Vagina (tissue), 2 donors: ENCODE results near the gene TNFSF9. TPM values are rescaled to one million over a fixed set of nuclear protein-coding genes. Genes with fewer than 3 reads are reported as not detected.

Source experiments
- DNase-seq, 2 donors: peaks; one replicate each; pipeline ENCODE4 v3.0.0-alpha.2; 2017; ENCODE audit errors: extremely low spot score in 2 of 2
- H3K27ac ChIP-seq: fragments of 200-600 bp; sonication (generic); one replicate; pipeline ENCODE4 v1.5.1; 2019
- H3K27me3 ChIP-seq: fragments of 200-600 bp; sonication (generic); one replicate; pipeline ENCODE4 v1.5.1; 2019
- H3K36me3 ChIP-seq, 2 donors: fragments of 200-600 bp; sonication (generic); one replicate each; pipeline ENCODE4 v1.5.1; 2017 to 2019
- H3K4me1 ChIP-seq: fragments of 200-600 bp; sonication (generic); one replicate; pipeline ENCODE4 v1.5.1; 2019
- H3K4me3 ChIP-seq, 2 donors: fragments of 200-600 bp; sonication (generic); 1 replicate in 1 of 2; 2 replicates in 1 of 2; pipeline ENCODE4 v1.5.1; 2016 to 2019
- H3K9me3 ChIP-seq: fragments of 200-600 bp; sonication (generic); one replicate; pipeline ENCODE4 v1.5.1; 2019
- POLR2A ChIP-seq, 2 donors: fragments of 450-650 bp; IDR thresholded peaks; one replicate each; pipeline ENCODE4 v1.6.1; 2017; ENCODE audit warnings: antibody characterized with exemption in 2 of 2, mild to moderate bottlenecking in 2 of 2, moderate library complexity in 2 of 2
- POLR2AphosphoS5 ChIP-seq, 2 donors: sonication (generic); formaldehyde crosslinking; IDR thresholded peaks; one replicate each; pipeline ENCODE4 v1.9.0; 2017; ENCODE audit warnings: antibody characterized with exemption in 2 of 2, mild to moderate bottlenecking in 2 of 2, low read depth in 1 of 2; ENCODE audit not compliant: insufficient read depth in 1 of 2
- intact Hi-C: fragments of 100-400 bp; cut with DNase I; formaldehyde crosslinking; loops from one replicate; pipeline ENCODE4 v1.15.1; 2023
- total RNA-seq: library from RNA; depleted of rRNA; stranded (reverse); fragments of >200 nt; gene quantifications from one replicate; pipeline ENCODE4 v1.2.3, GENCODE V29; 2016
- TF ChIP-seq, protein P1 (sequence below), 3 experiments: fragments of 450-650 bp in 2 of 3; fragments of 200-600 bp in 1 of 3; sonication (generic) in 1 of 3; IDR thresholded peaks; one replicate each; pipeline ENCODE4 v1.5.1; 2017 to 2019; ENCODE audit warnings: antibody characterized with exemption in 3 of 3, mild to moderate bottlenecking in 2 of 3, moderate library complexity in 2 of 3

Gene TNFSF9
- total RNA-seq, 1 donor from 2014 or later: 7.9 TPM

DNA sequence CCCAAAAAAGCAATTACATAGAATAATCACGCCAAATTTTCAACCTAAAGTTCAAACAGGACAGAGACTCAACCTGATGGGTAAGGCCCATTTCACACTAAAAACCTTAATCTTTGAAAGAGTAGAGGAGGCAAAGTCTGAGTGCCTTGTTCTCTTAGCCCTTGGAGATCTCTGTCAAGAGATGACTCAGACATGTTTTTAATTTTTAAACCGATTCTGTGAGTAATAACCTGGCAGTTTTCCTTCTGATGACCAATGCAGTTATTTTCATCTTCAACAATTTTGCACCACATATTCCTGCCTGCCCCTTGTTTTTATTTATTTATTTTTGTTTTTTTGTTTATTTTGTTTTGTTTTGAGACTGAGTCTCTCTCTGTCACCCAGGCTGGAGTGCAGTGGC is 11.5 kb upstream of the TNFSF9 start:
- Histone ChIP-seq H3K27me3 (no peaks in the 10 kb centered on the region), H3K36me3 (no peaks in the 10 kb centered on the region), H3K4me3 (no peak overlapping the region), H3K9me3 (no peaks in the 10 kb centered on the region), H3K4me1 (no peaks in the 10 kb centered on the region), H3K27ac (no peak overlapping the region)
- intact Hi-C loops: no loop called here
- DNase-seq: no peak
- TF ChIP-seq POLR2A (IDR thresholded peaks at IDR 0.05) (no peak), POLR2AphosphoS5 (IDR thresholded peaks at IDR 0.05; ENCODE audit: insufficient read depth in 1 of 2, low read depth in 1 of 2) (no peak)
- TF ChIP-seq, protein P1, sequence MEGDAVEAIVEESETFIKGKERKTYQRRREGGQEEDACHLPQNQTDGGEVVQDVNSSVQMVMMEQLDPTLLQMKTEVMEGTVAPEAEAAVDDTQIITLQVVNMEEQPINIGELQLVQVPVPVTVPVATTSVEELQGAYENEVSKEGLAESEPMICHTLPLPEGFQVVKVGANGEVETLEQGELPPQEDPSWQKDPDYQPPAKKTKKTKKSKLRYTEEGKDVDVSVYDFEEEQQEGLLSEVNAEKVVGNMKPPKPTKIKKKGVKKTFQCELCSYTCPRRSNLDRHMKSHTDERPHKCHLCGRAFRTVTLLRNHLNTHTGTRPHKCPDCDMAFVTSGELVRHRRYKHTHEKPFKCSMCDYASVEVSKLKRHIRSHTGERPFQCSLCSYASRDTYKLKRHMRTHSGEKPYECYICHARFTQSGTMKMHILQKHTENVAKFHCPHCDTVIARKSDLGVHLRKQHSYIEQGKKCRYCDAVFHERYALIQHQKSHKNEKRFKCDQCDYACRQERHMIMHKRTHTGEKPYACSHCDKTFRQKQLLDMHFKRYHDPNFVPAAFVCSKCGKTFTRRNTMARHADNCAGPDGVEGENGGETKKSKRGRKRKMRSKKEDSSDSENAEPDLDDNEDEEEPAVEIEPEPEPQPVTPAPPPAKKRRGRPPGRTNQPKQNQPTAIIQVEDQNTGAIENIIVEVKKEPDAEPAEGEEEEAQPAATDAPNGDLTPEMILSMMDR (IDR thresholded peaks at IDR 0.05): no peak

DNA sequence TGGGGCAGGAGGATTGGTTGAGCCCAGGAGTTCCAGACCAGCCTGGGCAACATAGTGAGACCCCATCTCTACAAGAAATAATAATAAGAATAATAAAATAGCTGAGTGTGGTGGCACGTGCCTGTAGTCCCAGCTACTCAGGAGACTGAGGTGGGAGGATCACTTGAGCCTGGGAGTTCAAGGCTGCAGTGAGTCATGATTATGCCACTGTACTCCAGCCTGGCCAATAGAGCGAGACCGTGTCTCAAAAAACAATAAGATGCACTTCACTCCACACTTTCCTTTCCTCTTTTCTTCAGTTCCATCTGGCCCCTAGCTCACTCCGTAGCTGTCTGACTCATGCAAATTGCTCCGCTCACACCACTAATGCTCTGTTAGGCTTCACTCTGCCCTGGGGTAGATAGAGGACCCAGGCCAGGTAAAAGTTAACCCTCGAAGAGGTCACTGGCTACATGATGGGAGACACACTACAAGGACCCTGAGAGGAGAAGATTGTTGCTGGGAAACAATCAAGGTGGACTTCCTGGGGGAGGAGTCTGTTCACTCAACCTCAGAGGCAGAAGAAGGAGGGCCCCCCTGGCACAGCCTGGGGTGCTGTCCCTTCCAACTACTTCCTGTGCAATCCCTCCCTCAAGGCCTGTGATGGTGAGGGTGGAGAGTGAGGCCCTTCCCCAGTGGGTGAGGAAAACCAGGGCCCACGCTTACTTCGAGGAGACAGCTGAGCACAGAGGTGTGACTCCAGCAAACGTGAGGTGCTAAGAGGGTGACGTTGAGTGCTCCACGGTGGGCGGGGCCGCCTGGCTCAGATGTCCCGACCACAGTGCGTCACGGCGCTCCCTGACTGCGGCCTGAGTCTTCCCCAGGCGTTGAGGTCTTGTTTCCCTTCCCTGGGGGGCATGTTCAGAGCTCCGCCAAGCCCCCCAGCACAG is 8.8 kb upstream of the TNFSF9 start:
- Histone ChIP-seq H3K4me1 (no peaks in the 10 kb centered on the region), H3K4me3 (no peak overlapping the region), H3K9me3 (no peaks in the 10 kb centered on the region), H3K27ac (no peak overlapping the region), H3K27me3 (no peaks in the 10 kb centered on the region), H3K36me3 (no peaks in the 10 kb centered on the region)
- no peak for TF ChIP-seq POLR2A (IDR thresholded peaks at IDR 0.05)
- TF ChIP-seq, protein P1 (IDR thresholded peaks at IDR 0.05): no peak
- no peak for TF ChIP-seq POLR2AphosphoS5 (IDR thresholded peaks at IDR 0.05; ENCODE audit: insufficient read depth in 1 of 2, low read depth in 1 of 2)
- intact Hi-C loops: no loop called here
- no peak for DNase-seq

DNA sequence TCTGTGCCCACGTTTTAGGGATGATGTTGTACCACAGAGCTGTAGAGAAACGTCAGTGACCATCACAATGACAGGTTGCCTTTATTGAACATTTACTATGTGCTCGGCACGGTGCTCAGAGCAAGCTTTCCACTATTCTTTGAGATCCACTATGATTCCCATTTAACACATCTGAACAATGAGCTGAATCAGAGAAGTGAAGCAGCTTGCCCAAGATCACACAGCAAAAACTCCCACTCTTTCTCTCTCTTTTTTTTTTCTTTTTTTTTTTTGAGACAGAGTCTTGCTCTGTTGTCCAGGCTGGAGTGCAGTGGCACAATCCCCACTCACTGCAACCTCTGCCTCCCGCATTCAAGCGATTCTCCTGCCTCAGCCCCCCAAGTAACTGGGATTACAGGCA is 8.1 kb upstream of the TNFSF9 start:
- H3K27ac ChIP-seq: no peak overlapping the region
- no peaks in the 10 kb centered on the region for H3K27me3 ChIP-seq
- intact Hi-C loops: no loop called here

DNA sequence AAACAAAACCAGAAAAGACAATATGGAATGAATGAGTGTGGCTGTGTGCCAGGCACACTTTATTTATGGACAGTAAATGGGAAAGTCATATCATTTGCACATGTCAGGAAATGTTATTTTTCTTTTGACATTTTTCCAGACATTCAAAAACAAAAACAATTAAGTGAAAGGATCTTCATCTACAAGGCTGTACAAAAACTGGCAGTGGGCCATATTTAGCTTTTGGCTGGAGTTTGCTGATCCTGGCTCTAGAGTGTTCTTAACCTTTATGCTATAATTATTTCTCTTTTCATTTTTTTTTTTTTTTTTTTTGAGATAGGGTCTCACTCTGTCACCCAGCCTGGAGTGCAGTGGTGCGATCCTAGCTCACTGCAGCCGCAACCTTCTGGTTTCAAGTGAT is 6.5 kb upstream of the TNFSF9 start:
- DNase-seq: no peak
- Histone ChIP-seq H3K27me3 (no peaks in the 10 kb centered on the region), H3K4me3 (no peak overlapping the region), H3K9me3 (no peaks in the 10 kb centered on the region), H3K27ac (no peak overlapping the region), H3K4me1 (no peaks in the 10 kb centered on the region), H3K36me3 (no peaks in the 10 kb centered on the region)
- TF ChIP-seq POLR2AphosphoS5 (IDR thresholded peaks at IDR 0.05; ENCODE audit: insufficient read depth in 1 of 2, low read depth in 1 of 2): no peak
- TF ChIP-seq, protein P1 (IDR thresholded peaks at IDR 0.05): no peak
- TF ChIP-seq POLR2A (IDR thresholded peaks at IDR 0.05): no peak
- intact Hi-C loops: no loop called here

More for the DNA sequence above, 8.1 kb upstream of the TNFSF9 start:
- H3K36me3 ChIP-seq: no peaks in the 10 kb centered on the region
- H3K4me3 ChIP-seq: no peak overlapping the region
- TF ChIP-seq, protein P1 (IDR thresholded peaks at IDR 0.05): no peak
- no peaks in the 10 kb centered on the region for H3K4me1 ChIP-seq
- H3K9me3 ChIP-seq: no peaks in the 10 kb centered on the region
- no peak for DNase-seq

DNA sequence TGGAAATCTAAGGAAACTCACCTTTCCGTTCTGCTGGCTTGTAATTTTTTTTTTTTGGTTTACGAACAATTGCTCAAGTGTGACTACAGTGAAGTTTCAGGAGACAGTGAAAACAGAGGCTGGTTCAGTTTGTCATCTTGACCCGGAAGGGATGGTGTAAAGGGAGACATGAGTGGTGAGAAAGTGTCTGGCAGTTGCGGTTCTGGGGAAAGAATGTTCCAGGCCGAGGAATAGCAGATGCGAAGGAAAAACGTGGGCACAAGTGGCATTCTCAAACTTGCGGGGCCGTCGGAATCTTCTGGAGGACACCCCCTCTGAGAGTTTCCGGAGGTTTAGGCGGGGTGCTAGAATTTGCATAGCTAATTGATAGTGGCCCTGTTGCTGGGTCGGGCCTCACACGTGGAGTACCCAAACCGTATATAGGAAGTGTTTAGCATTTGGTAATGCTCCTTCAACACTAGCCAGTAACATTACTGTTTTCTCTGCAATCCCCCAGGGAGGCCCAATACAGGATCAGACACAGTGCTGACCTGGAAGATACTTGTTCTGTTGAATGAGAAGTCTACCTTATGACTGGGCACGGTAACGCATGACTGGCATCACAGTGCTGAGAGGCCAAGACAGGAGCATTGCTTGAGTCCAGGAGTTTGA is 2.8 kb upstream of the TNFSF9 start:
- intact Hi-C loops: no loop called here
- DNase-seq: no peak
- Histone ChIP-seq H3K9me3 (no peaks in the 10 kb centered on the region), H3K36me3 (no peaks in the 10 kb centered on the region), H3K4me1 (peaks cover 20% of the 10 kb centered on the region), H3K27me3 (no peaks in the 10 kb centered on the region), H3K4me3 (no peak overlapping the region), H3K27ac (no peak overlapping the region)
- TF ChIP-seq POLR2A (IDR thresholded peaks at IDR 0.05) (no peak), POLR2AphosphoS5 (IDR thresholded peaks at IDR 0.05; ENCODE audit: insufficient read depth in 1 of 2, low read depth in 1 of 2) (no peak)
- TF ChIP-seq, protein P1 (IDR thresholded peaks at IDR 0.05): no peak
